ENCODE results near the gene LIX1.
"Not testable (repeated sequence)": the region's sequence is repeated elsewhere in the genome, so short reads cannot be mapped to it uniquely, and the experiment has no call there.

LIX1 gene

DNA sequence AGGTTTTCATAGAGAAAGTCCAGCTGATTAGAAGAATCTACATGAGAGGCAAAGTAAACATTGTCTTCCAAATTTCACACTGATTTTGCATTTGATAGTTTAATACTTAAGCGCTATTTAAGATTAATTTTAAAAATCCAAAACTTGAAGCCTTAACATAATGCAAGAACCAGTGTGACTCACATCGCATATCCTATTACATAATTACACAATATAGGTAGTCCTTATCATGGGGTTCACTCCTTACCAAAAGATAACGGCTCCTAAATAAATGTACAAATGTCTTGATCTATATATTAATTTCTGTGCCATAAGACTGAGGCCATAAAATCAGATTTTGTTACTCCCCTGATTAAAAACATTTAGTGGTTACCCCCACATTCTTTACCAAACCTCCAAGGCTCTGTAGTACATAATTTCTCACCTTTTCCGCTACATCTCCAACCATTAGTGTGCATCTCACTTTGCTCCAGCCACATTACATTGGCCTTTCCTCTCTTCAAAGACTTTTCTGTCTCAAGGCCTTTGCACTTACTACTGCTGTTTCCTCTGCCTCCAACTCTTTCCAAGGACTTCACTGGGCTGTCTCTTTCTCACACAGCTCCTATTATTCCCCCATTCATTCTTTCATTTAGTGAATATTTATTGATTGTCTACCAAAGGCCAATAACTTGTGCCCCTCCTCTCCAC is 39.6 kb upstream of the LIX1 start:
- peaks cover 24% of the 10 kb centered on the region for H3K36me3 ChIP-seq
- peak overlapping the region; percentile 100 for H3K4me3 ChIP-seq (ENCODE audit: low read depth, low read length)
- H3K27ac ChIP-seq: peak overlapping the region; percentile 99
- TF ChIP-seq, protein P1, sequence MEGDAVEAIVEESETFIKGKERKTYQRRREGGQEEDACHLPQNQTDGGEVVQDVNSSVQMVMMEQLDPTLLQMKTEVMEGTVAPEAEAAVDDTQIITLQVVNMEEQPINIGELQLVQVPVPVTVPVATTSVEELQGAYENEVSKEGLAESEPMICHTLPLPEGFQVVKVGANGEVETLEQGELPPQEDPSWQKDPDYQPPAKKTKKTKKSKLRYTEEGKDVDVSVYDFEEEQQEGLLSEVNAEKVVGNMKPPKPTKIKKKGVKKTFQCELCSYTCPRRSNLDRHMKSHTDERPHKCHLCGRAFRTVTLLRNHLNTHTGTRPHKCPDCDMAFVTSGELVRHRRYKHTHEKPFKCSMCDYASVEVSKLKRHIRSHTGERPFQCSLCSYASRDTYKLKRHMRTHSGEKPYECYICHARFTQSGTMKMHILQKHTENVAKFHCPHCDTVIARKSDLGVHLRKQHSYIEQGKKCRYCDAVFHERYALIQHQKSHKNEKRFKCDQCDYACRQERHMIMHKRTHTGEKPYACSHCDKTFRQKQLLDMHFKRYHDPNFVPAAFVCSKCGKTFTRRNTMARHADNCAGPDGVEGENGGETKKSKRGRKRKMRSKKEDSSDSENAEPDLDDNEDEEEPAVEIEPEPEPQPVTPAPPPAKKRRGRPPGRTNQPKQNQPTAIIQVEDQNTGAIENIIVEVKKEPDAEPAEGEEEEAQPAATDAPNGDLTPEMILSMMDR (IDR thresholded peaks at IDR 0.05; ENCODE audit: low read depth, low read length): no peak
- no peak for DNase-seq
- no peaks in the 10 kb centered on the region for H3K27me3 ChIP-seq (ENCODE audit: insufficient read depth, low read depth, severe bottlenecking)
- no peaks in the 10 kb centered on the region for H3K9me3 ChIP-seq (ENCODE audit: severe bottlenecking)

DNA sequence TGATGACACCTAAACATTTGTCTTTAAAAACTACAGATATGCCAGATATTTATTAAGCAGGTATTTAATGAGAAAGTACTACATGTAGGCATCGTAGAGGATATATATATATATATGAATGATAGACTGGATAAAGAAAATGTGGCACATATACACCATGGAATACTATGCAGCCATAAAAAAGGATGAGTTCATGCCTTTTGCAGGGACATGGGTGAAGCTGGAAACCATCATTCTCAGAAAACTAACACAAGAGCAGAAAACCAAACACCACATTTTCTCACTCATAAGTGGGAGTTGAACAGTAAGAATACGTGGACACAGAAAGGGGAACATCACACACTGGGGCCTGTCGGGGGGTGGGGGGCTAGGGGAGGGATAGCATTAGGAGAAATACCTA is 37.0 kb upstream of the LIX1 start:
- not testable (repeated sequence) for DNase-seq
- peaks cover 50% of the 10 kb centered on the region for H3K36me3 ChIP-seq

DNA sequence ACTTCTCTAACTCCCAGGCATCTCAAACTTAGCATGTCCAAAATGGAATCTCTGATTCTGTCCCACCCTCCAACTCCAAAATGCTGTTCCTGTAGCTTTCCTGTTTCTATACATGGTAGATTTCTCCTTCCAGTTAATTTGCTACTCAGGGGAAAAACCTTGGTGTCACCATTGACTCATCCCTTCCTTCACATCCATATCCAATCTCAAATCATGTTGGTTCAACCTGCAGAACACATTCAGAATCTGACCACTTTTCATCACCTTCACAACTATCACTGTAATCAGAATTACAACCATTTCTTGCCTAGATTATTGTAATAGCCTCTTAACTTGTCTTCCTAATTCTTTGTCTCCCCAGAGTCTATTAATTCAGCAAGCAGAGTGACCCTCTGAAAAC is 29.8 kb upstream of the LIX1 start:
- H3K36me3 ChIP-seq: peaks cover 88% of the 10 kb centered on the region
- H3K27ac ChIP-seq: no peak overlapping the region
- DNase-seq: no peak
- no peak overlapping the region for H3K4me3 ChIP-seq (ENCODE audit: low read depth, low read length)
- no peaks in the 10 kb centered on the region for H3K27me3 ChIP-seq (ENCODE audit: insufficient read depth, low read depth, severe bottlenecking)
- TF ChIP-seq, protein P1 (IDR thresholded peaks at IDR 0.05; ENCODE audit: low read depth, low read length): no peak
- no peaks in the 10 kb centered on the region for H3K9me3 ChIP-seq (ENCODE audit: severe bottlenecking)

More for the DNA sequence above, 37.0 kb upstream of the LIX1 start:
- H3K27ac ChIP-seq; H3K4me3 ChIP-seq (ENCODE audit: low read depth, low read length); H3K27me3 ChIP-seq (ENCODE audit: insufficient read depth, low read depth, severe bottlenecking); H3K9me3 ChIP-seq (ENCODE audit: severe bottlenecking): not testable (repeated sequence)

DNA sequence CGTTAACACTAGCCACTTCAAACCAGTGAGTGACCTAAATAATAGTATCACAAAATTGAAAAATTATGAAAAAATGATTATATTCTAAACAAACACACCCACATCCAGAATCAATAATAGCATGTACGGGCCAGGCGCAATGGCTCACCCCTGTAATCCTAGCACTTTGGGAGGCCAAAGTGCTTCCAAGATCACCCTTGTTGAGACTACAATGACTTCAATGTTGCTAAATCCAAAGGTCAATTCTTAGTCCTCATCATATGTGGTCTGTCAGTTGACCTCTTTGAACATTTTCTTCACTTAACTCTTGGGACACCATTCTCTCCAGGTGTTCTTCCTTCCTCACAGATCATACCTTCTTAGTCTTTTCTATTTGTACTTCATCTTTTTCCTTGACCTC is 29.3 kb upstream of the LIX1 start:
- Histone ChIP-seq H3K9me3 (ENCODE audit: severe bottlenecking) (no peaks in the 10 kb centered on the region), H3K27ac (no peak overlapping the region), H3K27me3 (ENCODE audit: insufficient read depth, low read depth, severe bottlenecking) (no peaks in the 10 kb centered on the region), H3K36me3 (peaks cover 88% of the 10 kb centered on the region), H3K4me3 (ENCODE audit: low read depth, low read length) (no peak overlapping the region)
- TF ChIP-seq, protein P1 (IDR thresholded peaks at IDR 0.05; ENCODE audit: low read depth, low read length): no peak
- no peak for DNase-seq

DNA sequence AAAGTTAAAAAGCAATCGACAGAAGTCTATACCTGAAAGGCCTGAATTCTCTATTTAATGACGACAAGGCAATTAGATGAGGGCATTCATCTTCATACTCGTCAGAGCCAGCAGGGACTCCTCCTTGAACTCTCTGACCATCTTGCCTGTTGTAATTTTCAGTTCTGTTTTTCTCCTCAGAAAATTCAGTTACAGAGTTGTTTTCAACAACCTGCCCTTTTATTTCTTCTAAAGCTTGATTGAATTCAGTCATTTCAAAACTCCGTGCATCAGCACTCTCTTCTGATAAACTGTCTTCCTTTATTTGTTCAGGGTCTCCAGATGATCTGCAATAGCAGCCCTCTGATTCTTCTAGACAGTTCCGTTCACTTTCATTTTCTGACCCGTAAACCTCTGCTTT is 25.0 kb upstream of the LIX1 start:
- TF ChIP-seq, protein P1 (IDR thresholded peaks at IDR 0.05; ENCODE audit: low read depth, low read length): no peak
- Histone ChIP-seq H3K9me3 (ENCODE audit: severe bottlenecking) (no peaks in the 10 kb centered on the region), H3K4me3 (ENCODE audit: low read depth, low read length) (no peak overlapping the region), H3K36me3 (peaks cover 74% of the 10 kb centered on the region), H3K27ac (no peak overlapping the region), H3K27me3 (ENCODE audit: insufficient read depth, low read depth, severe bottlenecking) (no peaks in the 10 kb centered on the region)
- DNase-seq: no peak

DNA sequence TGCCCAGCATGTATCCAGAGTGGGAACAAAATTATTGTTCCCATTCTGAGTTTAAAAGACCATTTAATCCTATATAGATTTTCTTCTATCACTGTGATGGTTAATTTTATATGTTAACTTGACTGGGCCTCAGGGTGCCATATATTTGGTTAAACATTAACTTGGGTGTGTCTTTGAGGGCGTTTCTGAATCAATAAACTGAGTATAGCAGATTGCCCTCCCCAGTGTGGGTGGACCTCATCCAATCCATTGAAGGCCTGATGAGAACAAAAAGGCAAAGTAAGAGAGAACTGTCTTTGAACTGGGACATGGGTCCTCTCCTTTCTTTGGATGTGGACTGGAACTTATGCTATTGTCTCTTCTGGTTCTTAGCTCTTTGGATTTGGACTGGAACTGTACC is 23.3 kb upstream of the LIX1 start:
- DNase-seq: no peak
- Histone ChIP-seq H3K27ac (no peak overlapping the region), H3K4me3 (ENCODE audit: low read depth, low read length) (no peak overlapping the region), H3K36me3 (peaks cover 83% of the 10 kb centered on the region), H3K27me3 (ENCODE audit: insufficient read depth, low read depth, severe bottlenecking) (no peaks in the 10 kb centered on the region), H3K9me3 (ENCODE audit: severe bottlenecking) (no peaks in the 10 kb centered on the region)
- TF ChIP-seq, protein P1 (IDR thresholded peaks at IDR 0.05; ENCODE audit: low read depth, low read length): no peak

All from WERI-Rb-1 (cell line).